Mesendoderm (in vitro differentiated cells): ENCODE results near the gene PRR15L.
"Not testable (repeated sequence)": the region's sequence is repeated elsewhere in the genome, so short reads cannot be mapped to it uniquely, and the experiment has no call there.

Experiments
- DNase-seq: peaks from one replicate; pipeline ENCODE4 v3.0.0; 2013
- H2AK5ac ChIP-seq: 2 replicates; pipeline ENCODE4 v1.6.1; 2013; ENCODE audit warnings: low read length, inconsistent platforms
- H2BK120ac ChIP-seq: 2 replicates; pipeline ENCODE4 v1.6.1; 2013; ENCODE audit warnings: low read depth, mild to moderate bottlenecking, low read length, moderate library complexity, mixed read lengths
- H2BK15ac ChIP-seq: replicated peaks from 2 replicates; pipeline ENCODE4 v1.6.1; 2013; ENCODE audit warnings: low read depth, mild to moderate bottlenecking, moderate library complexity
- H2BK5ac ChIP-seq: 2 replicates; pipeline ENCODE4 v1.6.1; 2013; ENCODE audit warnings: low read length, inconsistent platforms
- H3K18ac ChIP-seq: 2 replicates; pipeline ENCODE4 v1.6.1; 2013; ENCODE audit warnings: mild to moderate bottlenecking, low read length, mixed read lengths
- H3K23ac ChIP-seq: one replicate; pipeline ENCODE4 v1.6.1; 2013; ENCODE audit warnings: low read length
- H3K27ac ChIP-seq: 2 replicates; pipeline ENCODE4 v1.5.1; 2013; ENCODE audit warnings: low read depth, mild to moderate bottlenecking, inconsistent platforms, low read length, moderate library complexity
- H3K27me3 ChIP-seq: 2 replicates; pipeline ENCODE4 v1.6.1; 2013; ENCODE audit warnings: low read length, control low read depth, mild to moderate bottlenecking, inconsistent platforms; ENCODE audit not compliant: insufficient read depth, poor library complexity
- H3K36me3 ChIP-seq: 2 replicates; pipeline ENCODE4 v1.6.1; 2013; ENCODE audit warnings: low read length, inconsistent platforms; ENCODE audit not compliant: control insufficient read depth, insufficient read depth
- H3K4ac ChIP-seq: one replicate; pipeline ENCODE4 v1.6.1; 2013; ENCODE audit warnings: low read depth, mild to moderate bottlenecking, low read length, moderate library complexity
- H3K4me1 ChIP-seq: 2 replicates; pipeline ENCODE4 v1.6.1; 2013; ENCODE audit warnings: low read depth, low read length, inconsistent platforms; ENCODE audit not compliant: control insufficient read depth
- H3K4me2 ChIP-seq: 2 replicates; pipeline ENCODE4 v1.6.1; 2013; ENCODE audit warnings: low read length
- H3K4me3 ChIP-seq: 2 replicates; pipeline ENCODE4 v1.5.1; 2013; ENCODE audit warnings: mild to moderate bottlenecking, low read length
- H3K56ac ChIP-seq: one replicate; pipeline ENCODE4 v1.6.1; 2013; ENCODE audit warnings: low read length
- H3K79me1 ChIP-seq: 2 replicates; pipeline ENCODE4 v1.6.1; 2013; ENCODE audit warnings: low read length, inconsistent platforms
- H3K79me2 ChIP-seq: 2 replicates; pipeline ENCODE4 v1.6.1; 2013; ENCODE audit warnings: mild to moderate bottlenecking, low read length; ENCODE audit not compliant: control insufficient read depth, insufficient read depth
- H3K9ac ChIP-seq: 2 replicates; pipeline ENCODE4 v1.6.1; 2013; ENCODE audit warnings: low read length, inconsistent platforms
- H4K5ac ChIP-seq: one replicate; pipeline ENCODE4 v1.6.1; 2013; ENCODE audit warnings: low read length
- H4K8ac ChIP-seq: one replicate; pipeline ENCODE4 v1.6.1; 2013; ENCODE audit warnings: low read depth, mild to moderate bottlenecking, control low read depth, low read length, moderate library complexity
- WGBS: extraction: QIAGEN DNeasy Blood & Tissue Kit; methylation state at CpG from one replicate; pipeline ENCODE4 v1.1.7; 2013; ENCODE audit warnings: low lambda C conversion rate, missing lambda C conversion rate; ENCODE audit not compliant: insufficient coverage; ENCODE audit errors: extremely low coverage; 5-methylcytosine and 5-hydroxymethylcytosine counted together

PRR15L gene

DNA sequence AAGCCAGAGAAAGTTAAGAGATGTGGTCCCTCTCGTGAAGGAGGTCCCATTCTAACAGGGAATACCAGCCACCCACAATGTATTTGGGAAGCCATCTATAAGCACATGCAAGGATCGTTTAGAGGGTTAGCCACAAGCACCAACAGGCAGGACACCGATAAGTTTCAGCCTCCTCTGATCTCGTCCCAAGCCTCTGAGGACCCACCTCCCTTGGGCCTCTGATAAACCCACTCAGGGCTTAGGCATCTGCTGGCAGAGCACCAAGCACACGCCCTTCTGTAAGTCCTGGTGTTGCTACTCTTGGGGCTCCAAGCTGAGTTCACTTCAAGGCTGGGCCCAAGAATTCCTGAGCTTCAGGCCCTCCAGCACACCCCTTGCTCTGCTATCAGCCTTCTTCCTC is 21.7 kb downstream of the PRR15L start:
- H3K36me3 ChIP-seq, result no peaks in the 10 kb centered on the region
- H2BK15ac ChIP-seq, result no peak overlapping the region
- no peak overlapping the region for H3K4ac ChIP-seq
- no peaks in the 10 kb centered on the region for H3K4me1 ChIP-seq
- H4K8ac ChIP-seq, result no peak overlapping the region
- no peak overlapping the region for H3K56ac ChIP-seq
- H2BK120ac ChIP-seq, result no peak overlapping the region
- H3K79me2 ChIP-seq, result no peaks in the 10 kb centered on the region
- no peak overlapping the region for H3K27ac ChIP-seq
- no peaks in the 10 kb centered on the region for H3K27me3 ChIP-seq
- no peak overlapping the region for H4K5ac ChIP-seq
- H2BK5ac ChIP-seq, result no peak overlapping the region
- no peak overlapping the region for H3K4me2 ChIP-seq
- DNase-seq, result no peak
- H3K18ac ChIP-seq, result no peak overlapping the region
- no peak overlapping the region for H3K9ac ChIP-seq
- no peak overlapping the region for H3K23ac ChIP-seq
- no peak overlapping the region for H2AK5ac ChIP-seq
- no peak overlapping the region for H3K4me3 ChIP-seq
- no peaks in the 10 kb centered on the region for H3K79me1 ChIP-seq
- WGBS, result no CpG with 5 or more reads among the region's 5 CpGs

DNA sequence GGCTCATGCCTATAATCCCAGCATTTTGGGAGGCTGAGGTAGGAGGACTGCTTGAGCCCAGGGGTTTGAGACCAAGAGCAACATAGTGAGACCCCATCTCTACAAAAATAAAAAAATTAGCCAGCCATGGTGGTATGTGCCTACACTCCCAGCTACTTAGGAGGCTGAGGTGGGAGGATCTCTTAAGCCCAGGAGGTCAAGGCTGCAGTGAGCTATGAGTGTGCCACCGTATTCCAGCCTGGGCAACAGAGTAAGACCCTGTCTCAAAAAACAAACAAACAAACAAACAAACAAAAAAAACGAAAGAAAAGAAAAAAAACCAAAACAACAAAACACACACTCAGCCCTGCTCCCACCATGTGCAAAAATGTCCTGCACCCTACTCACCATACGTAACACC is 22.2 kb downstream of the PRR15L start:
- not testable (repeated sequence) for DNase-seq, H3K18ac ChIP-seq, H3K9ac ChIP-seq, H3K79me2 ChIP-seq, H3K56ac ChIP-seq, H3K4ac ChIP-seq, H3K4me1 ChIP-seq, H2AK5ac ChIP-seq, H3K4me2 ChIP-seq, H4K8ac ChIP-seq, H2BK15ac ChIP-seq, H3K79me1 ChIP-seq, H3K23ac ChIP-seq, H3K36me3 ChIP-seq, H3K27me3 ChIP-seq, H3K27ac ChIP-seq, H3K4me3 ChIP-seq, H2BK120ac ChIP-seq, H4K5ac ChIP-seq, H2BK5ac ChIP-seq
- WGBS, result no CpG with 5 or more reads among the region's 3 CpGs

DNA sequence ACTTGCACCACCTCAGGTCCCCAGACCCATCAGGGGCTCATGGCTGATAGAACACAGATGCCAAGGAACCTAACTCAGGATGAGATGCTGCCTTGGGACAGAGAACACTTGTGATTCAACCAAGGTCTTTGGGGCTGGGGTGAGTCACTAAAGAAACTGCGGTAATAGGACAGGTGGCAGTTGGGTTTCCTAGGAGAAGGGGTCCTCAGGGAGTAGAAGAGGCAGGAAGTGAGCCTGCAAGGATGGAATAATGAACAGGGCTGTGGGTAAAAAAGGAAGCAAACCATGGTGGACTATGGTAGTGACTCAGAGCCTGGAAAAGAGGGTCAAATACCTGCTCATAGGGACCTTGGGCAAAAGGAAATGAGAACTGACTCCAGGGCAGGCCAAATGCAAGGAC is 22.8 kb downstream of the PRR15L start:
- Histone ChIP-seq H3K56ac (no peak overlapping the region), H3K18ac (no peak overlapping the region), H4K5ac (no peak overlapping the region), H4K8ac (no peak overlapping the region), H3K9ac (no peak overlapping the region), H3K27ac (no peak overlapping the region), H3K27me3 (no peaks in the 10 kb centered on the region), H2BK5ac (no peak overlapping the region), H3K4ac (no peak overlapping the region), H3K79me1 (no peaks in the 10 kb centered on the region), H3K79me2 (no peaks in the 10 kb centered on the region), H3K36me3 (no peaks in the 10 kb centered on the region), H2BK120ac (no peak overlapping the region), H3K4me1 (no peaks in the 10 kb centered on the region), H3K23ac (no peak overlapping the region), H2BK15ac (no peak overlapping the region), H2AK5ac (no peak overlapping the region), H3K4me2 (no peak overlapping the region), H3K4me3 (no peak overlapping the region)
- no peak for DNase-seq
- WGBS, result no CpG with 5 or more reads among the region's 1 CpG

DNA sequence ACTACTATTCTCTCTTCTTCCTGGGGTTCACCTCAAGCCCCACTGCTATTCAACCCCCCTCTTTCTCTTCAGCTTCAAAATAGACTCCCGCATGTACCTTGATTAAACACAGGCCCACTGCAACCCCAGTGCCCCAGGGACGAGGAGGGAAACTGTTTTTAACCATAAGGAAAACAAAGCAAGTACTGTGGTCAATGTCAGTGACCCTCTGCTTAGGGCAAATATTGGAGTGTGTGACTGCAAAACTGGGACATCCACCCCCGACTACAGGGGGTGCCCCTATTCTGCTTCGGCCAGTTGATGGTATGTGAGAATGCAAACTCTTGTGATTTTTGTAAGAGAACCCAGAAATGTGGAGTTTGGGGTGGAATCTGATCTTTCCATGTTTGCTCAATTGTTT is 25.8 kb downstream of the PRR15L start:
- Histone ChIP-seq H4K5ac (no peak overlapping the region), H3K18ac (no peak overlapping the region), H3K4me1 (no peaks in the 10 kb centered on the region), H2AK5ac (no peak overlapping the region), H2BK15ac (no peak overlapping the region), H3K36me3 (no peaks in the 10 kb centered on the region), H3K4me2 (no peak overlapping the region), H3K23ac (no peak overlapping the region), H3K9ac (no peak overlapping the region), H3K27ac (no peak overlapping the region), H3K56ac (no peak overlapping the region), H3K79me1 (no peaks in the 10 kb centered on the region), H4K8ac (no peak overlapping the region), H3K79me2 (no peaks in the 10 kb centered on the region), H3K27me3 (no peaks in the 10 kb centered on the region), H2BK120ac (no peak overlapping the region), H3K4ac (no peak overlapping the region), H3K4me3 (no peak overlapping the region), H2BK5ac (no peak overlapping the region)
- no CpG with 5 or more reads among the region's 4 CpGs for WGBS
- DNase-seq, result no peak

GRCh38 chr17:47929218-47930000 is 28.3 kb downstream of the PRR15L start:
- peaks cover 3% of the 10 kb centered on the region for H3K36me3 ChIP-seq
- WGBS, result no CpG with 5 or more reads among the region's 10 CpGs

DNA sequence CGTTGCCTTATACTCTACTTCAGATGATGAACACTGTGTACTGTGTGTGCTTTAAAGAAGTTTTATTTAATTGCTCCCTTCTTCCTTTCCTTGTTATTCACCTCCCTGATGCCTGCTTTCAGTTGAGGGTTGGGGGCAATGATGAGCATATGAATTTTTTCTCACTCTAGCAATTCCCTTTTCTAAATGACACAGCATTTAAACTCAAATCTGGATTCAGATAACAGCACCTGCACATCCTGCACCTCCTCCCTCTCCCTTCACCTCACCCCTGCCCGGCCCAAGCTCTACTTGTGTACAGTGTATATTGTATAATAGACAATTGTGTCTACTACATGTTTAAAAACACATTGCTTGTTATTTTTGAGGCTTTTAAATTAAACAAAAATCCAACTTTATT is 29.3 kb downstream of the PRR15L start:
- no peak overlapping the region for H3K23ac ChIP-seq
- no peak overlapping the region for H2BK5ac ChIP-seq
- WGBS, result no CpG with 5 or more reads among the region's 2 CpGs
- H3K79me1 ChIP-seq, result no peaks in the 10 kb centered on the region
- no peaks in the 10 kb centered on the region for H3K27me3 ChIP-seq
- H3K18ac ChIP-seq, result no peak overlapping the region
- H3K4me3 ChIP-seq, result no peak overlapping the region
- no peak overlapping the region for H2AK5ac ChIP-seq
- H3K4me2 ChIP-seq, result no peak overlapping the region
- H3K36me3 ChIP-seq, result peaks cover 3% of the 10 kb centered on the region
- no peak overlapping the region for H3K4ac ChIP-seq
- no peaks in the 10 kb centered on the region for H3K79me2 ChIP-seq
- no peak overlapping the region for H3K9ac ChIP-seq
- no peak for DNase-seq
- H3K4me1 ChIP-seq, result no peaks in the 10 kb centered on the region
- no peak overlapping the region for H3K27ac ChIP-seq
- H2BK120ac ChIP-seq, result no peak overlapping the region
- H4K8ac ChIP-seq, result no peak overlapping the region
- no peak overlapping the region for H3K56ac ChIP-seq
- no peak overlapping the region for H2BK15ac ChIP-seq
- no peak overlapping the region for H4K5ac ChIP-seq

More at GRCh38 chr17:47929218-47930000, 28.3 kb downstream of the PRR15L start:
- H4K8ac ChIP-seq, result no peak overlapping the region
- no peak overlapping the region for H2BK5ac ChIP-seq
- no peak overlapping the region for H3K4me3 ChIP-seq
- no peak overlapping the region for H3K9ac ChIP-seq
- H3K23ac ChIP-seq, result no peak overlapping the region
- no peaks in the 10 kb centered on the region for H3K4me1 ChIP-seq
- no peak overlapping the region for H3K4ac ChIP-seq
- no peak overlapping the region for H2BK15ac ChIP-seq
- no peaks in the 10 kb centered on the region for H3K79me2 ChIP-seq
- no peak overlapping the region for H3K27ac ChIP-seq
- no peak overlapping the region for H3K56ac ChIP-seq
- H2BK120ac ChIP-seq, result no peak overlapping the region
- no peaks in the 10 kb centered on the region for H3K79me1 ChIP-seq
- H4K5ac ChIP-seq, result no peak overlapping the region
- H3K27me3 ChIP-seq, result no peaks in the 10 kb centered on the region
- H3K4me2 ChIP-seq, result no peak overlapping the region
- H3K18ac ChIP-seq, result no peak overlapping the region
- H2AK5ac ChIP-seq, result no peak overlapping the region
- no peak for DNase-seq
